Stomach (tissue), 4 donors: ENCODE measurements around the gene CBR3.

Experiments used
- EP300 ChIP-seq: sonication (generic); formaldehyde crosslinking; IDR thresholded peaks from one replicate; pipeline ENCODE4 v1.6.1; 2017; ENCODE audit warnings: antibody characterized with exemption
- POLR2A ChIP-seq, 4 donors: fragments of 450-650 bp; IDR thresholded peaks; one replicate each; pipeline ENCODE4 v1.6.1; 2016; ENCODE audit warnings: antibody characterized with exemption in 4 of 4, control low read depth in 2 of 4, mild to moderate bottlenecking in 1 of 4, moderate library complexity in 1 of 4
- POLR2AphosphoS5 ChIP-seq, 3 donors: sonication (generic); formaldehyde crosslinking; IDR thresholded peaks; one replicate each; pipeline ENCODE4 v1.6.1; 2016; ENCODE audit warnings: antibody characterized with exemption in 3 of 3
- TF ChIP-seq, protein P1 (sequence below), 7 experiments: fragments of 450-650 bp in 4 of 7; fragments of 200-600 bp in 3 of 7; sonication (generic) in 3 of 7; IDR thresholded peaks; one replicate each; pipeline ENCODE4 v1.5.1; 2016 to 2019; ENCODE audit warnings: antibody characterized with exemption in 7 of 7, control low read depth in 2 of 7, mild to moderate bottlenecking in 1 of 7

GRCh38 chr21:36156815-36157670 is 22.2 kb downstream of the CBR3 start, which contains the start of gene DOP1B:
- TF ChIP-seq POLR2A (IDR thresholded peaks at IDR 0.05) (no peak), EP300 (no peak), POLR2AphosphoS5 (IDR thresholded peaks at IDR 0.05) (peak in 1 of 3 donors; percentile 87)
- TF ChIP-seq, protein P1, sequence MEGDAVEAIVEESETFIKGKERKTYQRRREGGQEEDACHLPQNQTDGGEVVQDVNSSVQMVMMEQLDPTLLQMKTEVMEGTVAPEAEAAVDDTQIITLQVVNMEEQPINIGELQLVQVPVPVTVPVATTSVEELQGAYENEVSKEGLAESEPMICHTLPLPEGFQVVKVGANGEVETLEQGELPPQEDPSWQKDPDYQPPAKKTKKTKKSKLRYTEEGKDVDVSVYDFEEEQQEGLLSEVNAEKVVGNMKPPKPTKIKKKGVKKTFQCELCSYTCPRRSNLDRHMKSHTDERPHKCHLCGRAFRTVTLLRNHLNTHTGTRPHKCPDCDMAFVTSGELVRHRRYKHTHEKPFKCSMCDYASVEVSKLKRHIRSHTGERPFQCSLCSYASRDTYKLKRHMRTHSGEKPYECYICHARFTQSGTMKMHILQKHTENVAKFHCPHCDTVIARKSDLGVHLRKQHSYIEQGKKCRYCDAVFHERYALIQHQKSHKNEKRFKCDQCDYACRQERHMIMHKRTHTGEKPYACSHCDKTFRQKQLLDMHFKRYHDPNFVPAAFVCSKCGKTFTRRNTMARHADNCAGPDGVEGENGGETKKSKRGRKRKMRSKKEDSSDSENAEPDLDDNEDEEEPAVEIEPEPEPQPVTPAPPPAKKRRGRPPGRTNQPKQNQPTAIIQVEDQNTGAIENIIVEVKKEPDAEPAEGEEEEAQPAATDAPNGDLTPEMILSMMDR (IDR thresholded peaks at IDR 0.05) = no peak
